GM23338 (cell line): ENCODE results near the gene ZNF480.

Experiments used
- CREB1 ChIP-seq: fragments of 250-450 bp; sonication (Bioruptor Pico); IDR thresholded peaks from 2 replicates; pipeline ENCODE4 v1.5.0; 2020; ENCODE audit warnings: low read depth, mild to moderate bottlenecking, moderate library complexity
- CTCF ChIP-seq, 2 experiments: fragments of 200-600 bp in 1 of 2; sonication (generic) in 1 of 2; conservative IDR thresholded peaks; 2 replicates each; pipeline versions ENCODE4 v1.5.1 to v1.6.1; 2016 to 2017; ENCODE audit warnings: antibody characterized with exemption in 2 of 2, low read depth in 2 of 2, mild to moderate bottlenecking in 2 of 2, moderate library complexity in 1 of 2
- ETS1 ChIP-seq: IDR thresholded peaks from 2 replicates; pipeline ENCODE4 v1.6.1; 2016; ENCODE audit warnings: antibody characterized with exemption
- EZH2 ChIP-seq: fragments of 200-600 bp; sonication (generic); IDR thresholded peaks from one replicate; pipeline ENCODE4 v1.8.0; 2017; ENCODE audit warnings: antibody characterized with exemption, mild to moderate bottlenecking, low read depth; ENCODE audit not compliant: unreplicated experiment
- EZH2phosphoT487 ChIP-seq: fragments of 200-600 bp; sonication (generic); IDR thresholded peaks from one replicate; pipeline ENCODE4 v1.8.1; 2018; ENCODE audit warnings: antibody characterized with exemption; ENCODE audit not compliant: unreplicated experiment
- JUNB ChIP-seq: IDR thresholded peaks from one replicate; pipeline ENCODE4 v1.6.1; 2016; ENCODE audit warnings: antibody characterized with exemption; ENCODE audit not compliant: unreplicated experiment
- NANOG ChIP-seq: IDR thresholded peaks from 2 replicates; pipeline ENCODE4 v1.6.1; 2016; ENCODE audit warnings: antibody characterized with exemption, borderline replicate concordance
- POLR2AphosphoS5 ChIP-seq: IDR thresholded peaks from 2 replicates; pipeline ENCODE4 v1.6.1; 2016; ENCODE audit warnings: antibody characterized with exemption, low read depth
- REST ChIP-seq: IDR thresholded peaks from one replicate; pipeline ENCODE4 v1.6.1; 2018; ENCODE audit warnings: antibody characterized with exemption; ENCODE audit not compliant: unreplicated experiment
- ZNF114 ChIP-seq: fragments of 250-450 bp; sonication (Bioruptor Pico); IDR thresholded peaks from 2 replicates; pipeline ENCODE4 v1.5.0; 2020; ENCODE audit warnings: mild to moderate bottlenecking, moderate library complexity
- ZNF462 ChIP-seq: fragments of 250-450 bp; sonication (Bioruptor Pico); IDR thresholded peaks from 2 replicates; pipeline ENCODE4 v1.5.0; 2020; ENCODE audit warnings: mild to moderate bottlenecking, moderate library complexity

- TF ChIP-seq EZH2phosphoT487: no peak
- no peak for TF ChIP-seq CTCF (conservative IDR thresholded peaks at IDR 0.05; ENCODE audit: low read depth in 2 of 2)
- no peak for TF ChIP-seq JUNB
- TF ChIP-seq POLR2AphosphoS5: no peak
- no peak for TF ChIP-seq ZNF114
- TF ChIP-seq REST: no peak
- TF ChIP-seq NANOG: no peak
- no peak for TF ChIP-seq CREB1 (CRISPR knock-in tag)
- no peak for TF ChIP-seq EZH2
- no peak for TF ChIP-seq ZNF462 (CRISPR knock-in tag)
- TF ChIP-seq ETS1: no peak
These were observed 26.6 kb upstream of the ZNF480 start for GRCh38 chr19:52270266-52270885.
